ENCODE results near the gene RER1. TPM values are rescaled to one million over a fixed set of nuclear protein-coding genes. Genes with fewer than 3 reads are reported as not detected.

The RER1 gene
- total RNA-seq, 1 donor from 2014 or later = 118 TPM

- intact Hi-C loops (cut with DNase I) = loop anchor here (5.0 kb wide), 1 partner anchor 185 kb away; no protein-coding TSS in a partner anchor
- DNase-seq (peak; percentile 92), ATAC-seq (peak; percentile 94)
- Histone ChIP-seq H3K27me3 (no peaks in the 10 kb centered on the region), H3K4me1 (peaks cover 5% of the 10 kb centered on the region), H3K27ac (no peak overlapping the region), H3K36me3 (no peaks in the 10 kb centered on the region), H3K9me3 (no peaks in the 10 kb centered on the region), H3K4me3 (no peak overlapping the region)
- peak; percentile 94 for TF ChIP-seq CTCF (IDR thresholded peaks at IDR 0.05)
Measured at GRCh38 chr1:2381741-2382620, 9.7 kb upstream of the RER1 start.

DNA sequence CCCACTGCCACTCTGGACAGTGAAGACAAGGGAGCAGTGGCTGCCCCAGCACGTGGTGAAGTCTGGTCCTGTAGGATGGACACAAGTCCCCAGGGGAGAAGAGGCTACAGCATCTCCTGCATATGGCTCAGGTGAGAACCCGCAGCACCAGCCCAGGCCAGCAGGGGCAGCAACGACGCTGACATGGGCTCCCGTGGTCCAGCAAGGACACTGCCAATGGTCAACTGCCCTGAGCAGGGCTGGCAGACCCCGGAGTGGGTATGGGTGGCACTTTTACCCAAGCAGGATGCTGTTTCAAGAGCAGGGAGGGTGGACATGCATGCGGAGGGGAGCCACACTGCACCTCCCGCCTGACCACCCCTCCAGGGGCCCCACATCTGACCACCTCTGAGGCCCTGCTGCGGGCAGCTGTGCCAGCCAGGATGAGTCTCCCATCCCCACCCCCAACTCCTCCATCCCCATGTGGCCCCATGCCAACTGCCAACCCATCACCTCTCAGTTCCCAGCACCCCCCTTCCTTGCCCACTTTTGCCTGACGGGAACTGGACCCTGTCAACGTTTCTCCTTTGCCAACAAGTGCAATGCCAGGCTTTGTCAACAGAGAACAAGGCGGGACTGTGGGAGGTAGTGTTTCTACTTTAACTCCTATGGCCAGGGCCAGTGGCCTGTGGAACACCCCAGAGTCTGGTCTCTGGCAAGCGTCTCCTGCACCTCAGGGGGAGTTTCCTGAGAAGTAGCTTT is 8.8 kb upstream of the RER1 start:
- no peaks in the 10 kb centered on the region for H3K9me3 ChIP-seq
- TF ChIP-seq CTCF (IDR thresholded peaks at IDR 0.05) = peak; percentile 44
- H3K36me3 ChIP-seq = no peaks in the 10 kb centered on the region
- no peak overlapping the region for H3K4me3 ChIP-seq
- peak; percentile 71 for DNase-seq
- no peaks in the 10 kb centered on the region for H3K27me3 ChIP-seq
- ATAC-seq = peak; percentile 31
- intact Hi-C loops (cut with DNase I) = loop anchor here (5.0 kb wide), 1 partner anchor 185 kb away; no protein-coding TSS in a partner anchor
- peaks cover 5% of the 10 kb centered on the region for H3K4me1 ChIP-seq
- no peak overlapping the region for H3K27ac ChIP-seq

DNA sequence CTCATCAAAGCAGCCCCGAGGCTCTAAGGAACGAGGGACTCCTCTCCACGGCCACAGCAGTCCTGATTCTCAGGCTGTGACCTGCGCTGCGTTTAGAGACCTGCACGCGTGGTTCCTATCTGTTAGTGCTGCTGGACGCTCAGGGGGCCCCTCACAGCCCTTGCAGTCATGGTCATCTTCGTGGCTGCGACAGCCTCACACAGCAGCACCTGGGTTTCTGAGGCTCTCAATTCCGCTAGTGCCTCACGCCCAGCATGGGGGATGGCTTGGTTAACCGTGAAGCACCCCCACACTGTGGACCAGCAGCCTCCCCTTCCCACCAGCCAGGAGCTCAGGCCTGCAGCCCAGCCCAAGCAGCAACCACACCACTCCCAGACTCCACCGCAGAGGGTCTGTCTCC is 8.1 kb upstream of the RER1 start:
- TF ChIP-seq CTCF (IDR thresholded peaks at IDR 0.05) = no peak
- H3K27ac ChIP-seq = no peak overlapping the region
- intact Hi-C loops (cut with DNase I) = loop anchor here (5.0 kb wide), 1 partner anchor 186 kb away; no protein-coding TSS in a partner anchor
- DNase-seq (peak; percentile 53), ATAC-seq (no peak)
- H3K9me3 ChIP-seq = no peaks in the 10 kb centered on the region
- no peaks in the 10 kb centered on the region for H3K36me3 ChIP-seq
- H3K27me3 ChIP-seq = no peaks in the 10 kb centered on the region
- H3K4me3 ChIP-seq = no peak overlapping the region
- H3K4me1 ChIP-seq = peaks cover 5% of the 10 kb centered on the region

- Histone ChIP-seq H3K4me3 (no peak overlapping the region), H3K27me3 (no peaks in the 10 kb centered on the region), H3K4me1 (peaks cover 5% of the 10 kb centered on the region), H3K27ac (no peak overlapping the region), H3K9me3 (no peaks in the 10 kb centered on the region), H3K36me3 (no peaks in the 10 kb centered on the region)
- ATAC-seq (no peak), DNase-seq (peak; percentile 49)
- no peak for TF ChIP-seq CTCF (IDR thresholded peaks at IDR 0.05)
- intact Hi-C loops (cut with DNase I) = loop anchor here (5.0 kb wide), 1 partner anchor 187 kb away; no protein-coding TSS in a partner anchor
Measured at GRCh38 chr1:2384130-2384860, 7.3 kb upstream of the RER1 start.

DNA sequence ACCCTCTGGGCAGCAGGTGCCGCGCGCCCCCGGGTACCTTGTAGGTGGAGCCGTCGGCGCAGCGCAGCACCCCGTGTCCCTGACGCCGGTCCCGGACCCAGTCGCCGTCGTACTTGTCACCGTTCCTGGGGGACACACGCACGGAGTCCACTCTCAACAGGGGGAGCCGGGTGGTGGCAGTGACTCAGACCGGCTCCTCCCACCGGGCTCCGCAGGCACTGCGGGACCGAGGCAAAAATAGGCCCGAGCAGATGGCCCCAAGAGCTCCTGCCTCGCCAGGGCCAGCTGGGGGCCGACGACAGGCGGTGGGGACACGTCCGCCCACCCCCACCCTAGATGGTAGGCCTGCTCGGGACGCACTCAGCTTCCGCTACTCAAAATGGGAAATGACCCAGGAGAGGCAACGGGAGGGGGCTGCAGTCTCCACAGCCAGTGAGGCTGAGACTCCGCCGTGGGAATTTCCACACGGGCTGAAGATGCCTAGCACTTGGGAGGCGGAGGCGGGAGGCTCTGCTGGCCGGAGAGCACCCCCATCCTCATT is 6.6 kb upstream of the RER1 start:
- H3K4me3 ChIP-seq = no peak overlapping the region
- H3K4me1 ChIP-seq = peaks cover 5% of the 10 kb centered on the region
- no peak overlapping the region for H3K27ac ChIP-seq
- H3K9me3 ChIP-seq = no peaks in the 10 kb centered on the region
- no peaks in the 10 kb centered on the region for H3K27me3 ChIP-seq
- TF ChIP-seq CTCF (IDR thresholded peaks at IDR 0.05) = no peak
- intact Hi-C loops (cut with DNase I) = loop anchor here (5.0 kb wide), 1 partner anchor 188 kb away; no protein-coding TSS in a partner anchor
- DNase-seq (peak; percentile 58), ATAC-seq (no peak)
- H3K36me3 ChIP-seq = no peaks in the 10 kb centered on the region

All from upper lobe of right lung (tissue), 1 donor.